LNCaP clone FGC (cell line): ENCODE measurements around the gene SPPL3.

Experiments
- DNase-seq: peaks from one replicate; pipeline ENCODE4 v3.0.0-alpha.2; 2011; ENCODE audit warnings: low read depth
- H3K4me3 ChIP-seq: 2 replicates; pipeline ENCODE4 v1.5.1; 2011; ENCODE audit warnings: mild to moderate bottlenecking, low read depth, low read length, control low read depth
- CTCF ChIP-seq: IDR thresholded peaks from 2 replicates; pipeline ENCODE4 v1.5.1; 2012; ENCODE audit warnings: mild to moderate bottlenecking; ENCODE audit not compliant: control insufficient read depth, insufficient read depth; ENCODE audit errors: extremely low read depth

The SPPL3 gene

DNA sequence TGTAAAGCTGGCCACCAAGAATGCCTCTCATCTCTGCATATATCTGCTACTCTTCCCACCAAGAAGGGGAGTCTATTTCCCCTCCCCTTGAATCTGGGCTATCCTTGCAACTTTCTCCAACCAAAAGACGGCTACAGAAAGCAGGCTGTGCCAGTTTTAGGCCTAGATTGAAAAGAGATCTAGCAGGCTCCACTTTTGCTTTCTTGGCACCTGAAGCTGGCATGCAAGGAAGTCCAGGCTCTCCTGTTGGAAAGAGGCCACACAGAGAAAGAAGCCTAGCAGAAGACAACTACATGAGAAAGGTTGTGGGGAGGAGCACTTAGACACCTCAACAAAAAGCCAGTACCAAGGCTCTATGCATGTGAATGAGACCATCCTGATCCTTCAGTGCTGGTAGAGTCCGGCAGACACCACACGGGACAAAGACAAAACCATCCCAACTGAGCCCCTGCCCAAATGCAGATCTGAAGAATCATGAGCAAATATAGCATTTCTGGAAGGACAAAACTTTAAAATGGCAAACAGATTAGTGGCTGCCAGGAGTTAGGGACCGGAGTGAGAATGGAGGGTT lies 68.0 kb downstream of the SPPL3 start:
- no peak for TF ChIP-seq CTCF
- peak overlapping the region; percentile 5; the same call in 1 of the 2 replicates for H3K4me3 ChIP-seq
- peak; percentile 64 for DNase-seq

- TF ChIP-seq CTCF = no peak
- DNase-seq = no peak
- H3K4me3 ChIP-seq = no peak overlapping the region
Measured at GRCh38 chr12:120835657-120836056, 68.5 kb downstream of the SPPL3 start.

DNA sequence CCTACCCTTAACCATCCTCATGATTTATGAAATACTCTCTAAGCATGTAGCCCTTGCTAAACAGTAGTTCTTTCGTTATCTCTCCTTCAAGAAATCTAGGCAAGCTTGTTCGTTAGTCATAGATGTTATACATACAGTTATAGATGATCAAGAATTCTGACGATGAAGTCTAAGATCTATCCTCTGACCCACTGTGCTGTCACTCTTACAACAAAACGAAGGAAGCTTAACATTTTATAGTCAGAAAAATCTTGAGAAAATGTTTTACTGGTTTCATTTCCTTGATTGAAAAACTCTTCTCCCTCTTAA lies 68.9 kb downstream of the SPPL3 start:
- no peak for TF ChIP-seq CTCF
- no peak overlapping the region for H3K4me3 ChIP-seq
- no peak for DNase-seq

- H3K4me3 ChIP-seq = no peak overlapping the region
- DNase-seq = no peak
- no peak for TF ChIP-seq CTCF
Measured at GRCh38 chr12:120834489-120835303, 69.5 kb downstream of the SPPL3 start.

DNA sequence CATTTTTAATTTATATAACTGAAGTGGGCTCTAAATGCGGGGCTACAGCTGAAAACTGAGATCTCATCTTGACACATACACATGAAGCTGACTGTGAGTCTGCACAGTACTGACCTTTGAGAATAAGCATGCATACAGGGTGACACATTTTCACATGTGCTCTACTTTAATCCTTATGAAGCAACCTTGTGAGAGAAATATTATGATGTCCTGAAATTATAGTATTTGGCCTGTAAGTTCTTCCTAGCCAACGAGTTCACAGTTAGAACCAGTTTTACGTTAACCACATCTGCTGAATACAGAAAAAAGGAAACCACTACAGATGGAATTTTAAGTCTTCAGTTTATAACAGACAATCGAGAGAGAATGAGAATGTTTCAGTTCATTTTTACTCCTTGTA lies 70.3 kb downstream of the SPPL3 start:
- no peak for DNase-seq
- no peak for TF ChIP-seq CTCF
- no peak overlapping the region for H3K4me3 ChIP-seq

DNA sequence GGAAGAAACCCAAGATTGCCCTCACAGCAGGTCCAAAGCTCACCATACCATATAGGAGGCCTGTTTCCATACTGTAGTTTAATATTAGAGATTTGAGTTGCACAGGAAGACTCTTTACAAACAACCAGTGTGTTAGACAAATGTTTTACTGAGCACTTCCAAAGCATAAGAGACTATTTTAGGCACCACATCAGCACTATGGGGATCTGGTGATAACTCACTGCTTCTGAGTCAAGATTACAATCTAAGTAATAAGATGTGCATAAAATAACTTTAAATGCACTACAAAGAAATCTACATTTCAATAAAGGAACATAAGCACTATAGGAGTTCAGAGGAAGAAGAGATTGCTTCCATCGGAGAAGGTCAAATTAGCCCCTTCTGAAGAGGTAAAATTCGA lies 71.4 kb downstream of the SPPL3 start:
- no peak for TF ChIP-seq CTCF
- no peak for DNase-seq
- no peak overlapping the region for H3K4me3 ChIP-seq

GRCh38 chr12:120831648-120832267 lies 72.4 kb downstream of the SPPL3 start:
- TF ChIP-seq CTCF = no peak
- H3K4me3 ChIP-seq = no peak overlapping the region
- DNase-seq = no peak
